Coronary artery (tissue), 2 donors: Measurements from ENCODE around the gene LRRFIP1.

Experiments used
- DNase-seq: peaks from one replicate; pipeline ENCODE4 v3.0.0-alpha.2; 2017; ENCODE audit warnings: low spot score
- H3K27ac ChIP-seq, 2 donors: fragments of 200-600 bp; sonication (generic); one replicate each; pipeline ENCODE4 v1.5.1; 2016 to 2019
- H3K4me3 ChIP-seq: fragments of 200-600 bp; sonication (generic); 2 replicates; pipeline ENCODE4 v1.5.1; 2016; ENCODE audit warnings: mild to moderate bottlenecking, moderate library complexity
- TF ChIP-seq, protein P1 (sequence below): fragments of 200-600 bp; sonication (generic); IDR thresholded peaks from one replicate; pipeline ENCODE4 v1.5.1; 2019; ENCODE audit warnings: antibody characterized with exemption

The LRRFIP1 gene

DNA sequence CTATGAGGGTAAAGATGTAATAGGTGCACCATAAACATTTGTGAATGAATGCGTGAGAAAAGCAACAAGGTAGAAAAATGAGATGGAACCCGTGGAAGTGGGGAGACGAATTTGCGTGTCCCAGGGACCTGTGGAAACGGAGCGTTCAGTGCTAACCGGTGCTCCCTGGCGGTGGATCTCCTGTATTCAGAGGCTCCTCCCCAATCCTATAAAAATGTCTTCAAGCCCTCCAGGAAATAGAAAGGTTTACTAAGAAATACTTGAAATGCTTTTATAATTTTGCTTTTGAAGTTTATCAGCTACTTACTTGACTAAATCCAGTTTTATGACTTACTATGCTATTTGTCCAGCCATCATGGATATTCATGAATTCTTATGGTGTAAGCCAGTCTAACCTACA lies 108.4 kb downstream of the LRRFIP1 start:
- TF ChIP-seq, protein P1, sequence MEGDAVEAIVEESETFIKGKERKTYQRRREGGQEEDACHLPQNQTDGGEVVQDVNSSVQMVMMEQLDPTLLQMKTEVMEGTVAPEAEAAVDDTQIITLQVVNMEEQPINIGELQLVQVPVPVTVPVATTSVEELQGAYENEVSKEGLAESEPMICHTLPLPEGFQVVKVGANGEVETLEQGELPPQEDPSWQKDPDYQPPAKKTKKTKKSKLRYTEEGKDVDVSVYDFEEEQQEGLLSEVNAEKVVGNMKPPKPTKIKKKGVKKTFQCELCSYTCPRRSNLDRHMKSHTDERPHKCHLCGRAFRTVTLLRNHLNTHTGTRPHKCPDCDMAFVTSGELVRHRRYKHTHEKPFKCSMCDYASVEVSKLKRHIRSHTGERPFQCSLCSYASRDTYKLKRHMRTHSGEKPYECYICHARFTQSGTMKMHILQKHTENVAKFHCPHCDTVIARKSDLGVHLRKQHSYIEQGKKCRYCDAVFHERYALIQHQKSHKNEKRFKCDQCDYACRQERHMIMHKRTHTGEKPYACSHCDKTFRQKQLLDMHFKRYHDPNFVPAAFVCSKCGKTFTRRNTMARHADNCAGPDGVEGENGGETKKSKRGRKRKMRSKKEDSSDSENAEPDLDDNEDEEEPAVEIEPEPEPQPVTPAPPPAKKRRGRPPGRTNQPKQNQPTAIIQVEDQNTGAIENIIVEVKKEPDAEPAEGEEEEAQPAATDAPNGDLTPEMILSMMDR = no peak
- Histone ChIP-seq H3K27ac (no peak overlapping the region), H3K4me3 (no peak overlapping the region)
- DNase-seq = no peak

GRCh38 chr2:237736783-237737182 lies 109.4 kb downstream of the LRRFIP1 start:
- TF ChIP-seq, protein P1 = no peak
- no peak for DNase-seq
- peak overlapping the region in 1 of 2 donors; percentile 52 for H3K27ac ChIP-seq

GRCh38 chr2:237737196-237737865 lies 109.9 kb downstream of the LRRFIP1 start:
- TF ChIP-seq, protein P1 = no peak
- H3K27ac ChIP-seq = peak overlapping the region; percentile 69 to 85
- H3K4me3 ChIP-seq = no peak overlapping the region
- no peak for DNase-seq

More at GRCh38 chr2:237736783-237737182, 109.4 kb downstream of the LRRFIP1 start:
- H3K4me3 ChIP-seq = no peak overlapping the region

GRCh38 chr2:237738255-237738654 lies 110.9 kb downstream of the LRRFIP1 start:
- H3K27ac ChIP-seq = peak overlapping the region; percentile 69 to 85
- peak overlapping the region; percentile 32 for H3K4me3 ChIP-seq
- TF ChIP-seq, protein P1 = no peak
- DNase-seq = no peak

DNA sequence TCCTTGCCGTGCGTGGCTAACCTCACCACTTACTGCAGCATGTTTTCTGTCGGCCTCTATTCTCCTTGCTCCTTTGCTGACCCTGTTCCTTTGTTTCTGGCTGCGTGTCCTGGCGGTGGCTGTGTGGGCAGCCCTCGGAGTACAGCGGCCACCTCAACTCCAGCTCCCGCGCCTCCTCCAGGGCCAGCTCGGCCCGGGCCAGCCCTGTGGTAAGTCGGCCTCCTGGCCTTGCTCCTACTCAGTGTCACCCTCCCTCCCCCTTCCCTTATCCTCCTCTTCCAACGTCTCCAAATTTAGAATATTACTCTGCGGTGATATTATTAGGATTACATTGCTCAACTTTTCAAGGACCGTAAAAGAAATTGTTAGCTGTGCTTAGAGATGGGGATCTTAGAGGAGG lies 111.7 kb downstream of the LRRFIP1 start:
- peak overlapping the region; percentile 69 to 85 for H3K27ac ChIP-seq

GRCh38 chr2:237742191-237742590 lies 114.8 kb downstream of the LRRFIP1 start:
- no peak for DNase-seq
- TF ChIP-seq, protein P1 = no peak
- Histone ChIP-seq H3K4me3 (no peak overlapping the region), H3K27ac (peak overlapping the region; percentile 42 to 44)

More for the DNA sequence above, 111.7 kb downstream of the LRRFIP1 start:
- DNase-seq = peak; percentile 88
- H3K4me3 ChIP-seq = peak overlapping the region; percentile 32
- TF ChIP-seq, protein P1 = no peak

DNA sequence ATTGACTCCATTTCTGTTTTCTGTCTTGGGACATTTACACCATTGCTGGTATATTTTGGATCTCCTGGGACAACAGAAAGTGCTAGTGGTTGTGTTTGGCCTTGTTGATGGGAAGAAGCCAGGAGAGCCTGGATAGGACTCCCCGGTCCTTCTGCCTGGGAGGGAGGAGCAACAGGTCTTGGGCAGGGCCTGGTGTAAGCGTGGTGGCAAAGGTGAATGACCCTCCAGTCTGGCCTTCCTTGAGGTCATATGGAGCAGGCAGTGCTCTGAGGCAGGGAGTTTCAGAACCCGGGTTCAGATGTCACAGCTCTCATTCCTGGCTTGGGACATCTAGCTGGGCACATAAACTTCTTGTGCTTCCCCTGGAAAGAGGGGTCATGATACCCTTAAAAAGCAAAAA lies 115.2 kb downstream of the LRRFIP1 start:
- no peak for DNase-seq
- TF ChIP-seq, protein P1 = no peak
- peak overlapping the region; percentile 44 to 47 for H3K27ac ChIP-seq
- no peak overlapping the region for H3K4me3 ChIP-seq
